ENCODE measurements around the gene INA. TPM values are rescaled to one million over a fixed set of nuclear protein-coding genes. Genes with fewer than 3 reads are reported as not detected.

Gene INA
- polyA plus RNA-seq, 3 donors, result not detected

GRCh38 chr10:103336370-103336769, 59.4 kb downstream of the INA start:
- H3K27me3 Mint-ChIP-seq (ENCODE audit: low read depth in 3 of 3), result no peaks in the 10 kb centered on the region
- H3K4me3 Mint-ChIP-seq, result no peak overlapping the region

More at GRCh38 chr10:103336370-103336769, 59.4 kb downstream of the INA start:
- DNase-seq, result no peak
- no peak overlapping the region for H3K27ac ChIP-seq (ENCODE audit: low read depth in 1 of 2, low read length in 2 of 2)
- Mint-ChIP-seq H3K36me3 (peaks cover 24 to 61% of the 10 kb centered on the region in 2 donors), H3K9me3 (peaks cover 0 to 2% (median 0%) of the 10 kb centered on the region in 7 donors), H3K4me1 (peaks cover 8% of the 10 kb centered on the region), H3K27ac (no peak overlapping the region)
- H4K20me1 ChIP-seq (ENCODE audit: insufficient read depth, low read length), result no peaks in the 10 kb centered on the region
- intact Hi-C loops (cut with micrococcal nuclease), result loop anchor here in 1 of 2 donors (10.0 kb wide), 1 partner anchor 422 kb away; the partner anchor contains the start of gene CNNM2
- no peak overlapping the region for H2AFZ ChIP-seq (ENCODE audit: insufficient read depth, low read depth, low read length, poor library complexity, severe bottlenecking)
- no peak overlapping the region for H3K9ac ChIP-seq (ENCODE audit: insufficient read depth, low read length, poor library complexity, severe bottlenecking)
- no peak overlapping the region for H3K4me3 ChIP-seq (replicated peaks in 1 of 3; ENCODE audit: low read depth in 2 of 3, low read length in 3 of 3)
- TF ChIP-seq CTCF (IDR thresholded peaks at IDR 0.05), result no peak
- no peak overlapping the region for H3K4me2 ChIP-seq (replicated peaks; ENCODE audit: extremely low read depth, low read length, poor library complexity, severe bottlenecking)
- peaks cover 11 to 55% of the 10 kb centered on the region in 2 donors for H3K36me3 ChIP-seq (replicated peaks in 1 of 2; ENCODE audit: control insufficient read depth in 1 of 2, insufficient read depth in 2 of 2, low read length in 2 of 2)
- H3K27me3 ChIP-seq (ENCODE audit: control insufficient read depth in 2 of 2, insufficient read depth in 2 of 2, low read length in 2 of 2), result no peaks in the 10 kb centered on the region
- WGBS (ENCODE audit: insufficient coverage), result 100% methylated on average over 2 of the region's 4 CpGs
- H3K79me2 ChIP-seq (ENCODE audit: insufficient read depth, low read length), result no peaks in the 10 kb centered on the region
- no peaks in the 10 kb centered on the region for H3K4me1 ChIP-seq (ENCODE audit: control insufficient read depth in 1 of 2, insufficient read depth in 2 of 2, low read length in 2 of 2)
- H3K9me3 ChIP-seq (replicated peaks in 1 of 2; ENCODE audit: control insufficient read depth in 1 of 2, insufficient read depth in 1 of 2, low read length in 2 of 2), result no peaks in the 10 kb centered on the region

Small RNA genes lying within 50 kb of the gene (small RNA-seq; reads per million reads assigned to genes)
- not detected for gene RNU11-3P (ENCODE audit: insufficient read length, low read depth)

Other genes starting within 250 kb of the INA start
- 100 to 1,000 TPM in 1 of 3 donors, 10 to 100 TPM in 2; 68.6 to 116 (median 81.8) TPM for gene NT5C2, start 83.9 kb upstream of the INA start, polyA plus RNA-seq
- not detected for gene RPEL1, start 31.3 kb upstream of the INA start, polyA plus RNA-seq
- gene PCGF6, start 74.0 kb downstream of the INA start, polyA plus RNA-seq, result 1 to 10 TPM; 3.4 to 6.2 (median 4.6) TPM
- gene TAF5, start 90.8 kb downstream of the INA start, polyA plus RNA-seq, result 1 to 10 TPM; 1.0 to 2.4 (median 2.4) TPM
- 100 to 1,000 TPM; 285 to 531 (median 529) TPM for gene ATP5MK, start 119.3 kb downstream of the INA start, polyA plus RNA-seq
- gene PDCD11, start 119.5 kb downstream of the INA start, polyA plus RNA-seq, result 1 to 10 TPM; 2.9 to 9.7 (median 3.3) TPM
- gene CALHM2, start 175.2 kb downstream of the INA start, polyA plus RNA-seq, result 10 to 100 TPM; 48.4 to 80.7 (median 66.5) TPM
- not detected for gene CALHM1, start 181.8 kb downstream of the INA start, polyA plus RNA-seq
- gene CALHM3, start 202.1 kb downstream of the INA start, polyA plus RNA-seq, result under 1 TPM in 2 of 3 donors, not detected in 1; 0.04 to 0.62 TPM
- gene NEURL1, start 216.6 kb downstream of the INA start, polyA plus RNA-seq, result 10 to 100 TPM in 1 of 3 donors, 1 to 10 TPM in 2; 3.0 to 17.2 (median 3.3) TPM